ENCODE results near the gene SLC47A2. TPM values are rescaled to one million over a fixed set of nuclear protein-coding genes. Genes with fewer than 3 reads are reported as not detected.

Gene SLC47A2
- polyA plus RNA-seq, 1 donor from 2014 or later = not detected

- no peaks in the 10 kb centered on the region for H4K20me1 ChIP-seq (ENCODE audit: insufficient read depth)
- H2AFZ ChIP-seq (ENCODE audit: low read depth, low read length) = no peak overlapping the region
- no peaks in the 10 kb centered on the region for H3F3A ChIP-seq (ENCODE audit: insufficient read depth, low read length, poor library complexity, severe bottlenecking)
- H3K9me3 ChIP-seq (ENCODE audit: low read length) = no peaks in the 10 kb centered on the region
- TF ChIP-seq SMC3 (conservative IDR thresholded peaks at IDR 0.05; ENCODE audit: poor library complexity) (no peak), MXI1 (conservative IDR thresholded peaks at IDR 0.05; ENCODE audit: poor library complexity, severe bottlenecking) (no peak), EZH2 (IDR thresholded peaks at IDR 0.05; ENCODE audit: borderline replicate concordance, insufficient read depth, low read length, poor library complexity, severe bottlenecking) (no peak), CTCF (IDR thresholded peaks at IDR 0.05; ENCODE audit: poor library complexity, severe bottlenecking) (no peak), POLR2AphosphoS5 (IDR thresholded peaks at IDR 0.05) (no peak), EP300 (conservative IDR thresholded peaks at IDR 0.05; ENCODE audit: poor library complexity, severe bottlenecking) (no peak), TAF1 (IDR thresholded peaks at IDR 0.05; ENCODE audit: low read depth) (no peak), RAD21 (conservative IDR thresholded peaks at IDR 0.05) (no peak)
- TF ChIP-seq, protein P1, sequence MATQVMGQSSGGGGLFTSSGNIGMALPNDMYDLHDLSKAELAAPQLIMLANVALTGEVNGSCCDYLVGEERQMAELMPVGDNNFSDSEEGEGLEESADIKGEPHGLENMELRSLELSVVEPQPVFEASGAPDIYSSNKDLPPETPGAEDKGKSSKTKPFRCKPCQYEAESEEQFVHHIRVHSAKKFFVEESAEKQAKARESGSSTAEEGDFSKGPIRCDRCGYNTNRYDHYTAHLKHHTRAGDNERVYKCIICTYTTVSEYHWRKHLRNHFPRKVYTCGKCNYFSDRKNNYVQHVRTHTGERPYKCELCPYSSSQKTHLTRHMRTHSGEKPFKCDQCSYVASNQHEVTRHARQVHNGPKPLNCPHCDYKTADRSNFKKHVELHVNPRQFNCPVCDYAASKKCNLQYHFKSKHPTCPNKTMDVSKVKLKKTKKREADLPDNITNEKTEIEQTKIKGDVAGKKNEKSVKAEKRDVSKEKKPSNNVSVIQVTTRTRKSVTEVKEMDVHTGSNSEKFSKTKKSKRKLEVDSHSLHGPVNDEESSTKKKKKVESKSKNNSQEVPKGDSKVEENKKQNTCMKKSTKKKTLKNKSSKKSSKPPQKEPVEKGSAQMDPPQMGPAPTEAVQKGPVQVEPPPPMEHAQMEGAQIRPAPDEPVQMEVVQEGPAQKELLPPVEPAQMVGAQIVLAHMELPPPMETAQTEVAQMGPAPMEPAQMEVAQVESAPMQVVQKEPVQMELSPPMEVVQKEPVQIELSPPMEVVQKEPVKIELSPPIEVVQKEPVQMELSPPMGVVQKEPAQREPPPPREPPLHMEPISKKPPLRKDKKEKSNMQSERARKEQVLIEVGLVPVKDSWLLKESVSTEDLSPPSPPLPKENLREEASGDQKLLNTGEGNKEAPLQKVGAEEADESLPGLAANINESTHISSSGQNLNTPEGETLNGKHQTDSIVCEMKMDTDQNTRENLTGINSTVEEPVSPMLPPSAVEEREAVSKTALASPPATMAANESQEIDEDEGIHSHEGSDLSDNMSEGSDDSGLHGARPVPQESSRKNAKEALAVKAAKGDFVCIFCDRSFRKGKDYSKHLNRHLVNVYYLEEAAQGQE (IDR thresholded peaks at IDR 0.05; ENCODE audit: borderline replicate concordance) = no peak
- no peak overlapping the region for H3K4me2 ChIP-seq (ENCODE audit: low read length)
- H3K36me3 ChIP-seq (ENCODE audit: insufficient read depth, low read length) = no peaks in the 10 kb centered on the region
- no peaks in the 10 kb centered on the region for H3K27me3 ChIP-seq (ENCODE audit: insufficient read depth, low read depth, low read length)
- H3K9me2 ChIP-seq (ENCODE audit: insufficient read depth, low read length) = no peaks in the 10 kb centered on the region
- H3K27ac ChIP-seq (ENCODE audit: low read length) = no peak overlapping the region
- no peak overlapping the region for H3K4me3 ChIP-seq (ENCODE audit: low read length)
- no peak overlapping the region for H3K9ac ChIP-seq (ENCODE audit: low read length)
- no peaks in the 10 kb centered on the region for H3K79me2 ChIP-seq (replicated peaks; ENCODE audit: insufficient read depth, low read length)
These were observed 2.9 kb downstream of the SLC47A2 start for GRCh38 chr17:19713462-19713861.

DNA sequence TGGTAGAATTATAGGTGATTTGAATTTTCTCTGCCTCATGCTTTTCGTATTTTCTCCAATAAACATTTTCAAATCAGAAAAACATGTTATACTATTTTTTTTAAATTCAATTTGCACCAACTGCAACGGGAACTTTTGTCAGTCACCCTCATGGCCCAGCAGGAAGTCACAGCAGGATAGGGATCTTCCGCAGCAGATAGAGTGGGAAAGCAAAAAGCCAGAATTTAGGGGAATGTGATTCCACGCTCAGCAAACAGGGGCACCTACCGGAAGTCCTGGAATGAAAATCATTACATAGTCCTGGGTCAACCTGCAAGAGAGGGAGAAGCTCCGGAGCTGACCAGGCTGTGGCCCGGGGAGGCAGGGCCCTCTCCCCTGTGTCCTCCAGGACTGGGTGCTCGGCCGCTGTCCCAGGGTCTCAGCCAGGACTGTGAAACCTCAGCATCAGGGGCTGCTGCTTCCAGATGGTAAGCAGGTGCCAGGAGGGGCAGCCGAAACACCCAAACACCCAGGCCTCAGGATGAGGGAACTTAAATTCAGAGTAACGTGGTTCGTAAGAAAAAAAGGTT is 3.9 kb downstream of the SLC47A2 start:
- H4K20me1 ChIP-seq (ENCODE audit: insufficient read depth) = no peaks in the 10 kb centered on the region
- no peaks in the 10 kb centered on the region for H3K9me3 ChIP-seq (ENCODE audit: low read length)
- H3K4me2 ChIP-seq (ENCODE audit: low read length) = no peak overlapping the region
- no peaks in the 10 kb centered on the region for H3K79me2 ChIP-seq (replicated peaks; ENCODE audit: insufficient read depth, low read length)
- H3F3A ChIP-seq (ENCODE audit: insufficient read depth, low read length, poor library complexity, severe bottlenecking) = no peaks in the 10 kb centered on the region
- TF ChIP-seq EZH2 (IDR thresholded peaks at IDR 0.05; ENCODE audit: borderline replicate concordance, insufficient read depth, low read length, poor library complexity, severe bottlenecking) (no peak), RAD21 (conservative IDR thresholded peaks at IDR 0.05) (no peak), MXI1 (conservative IDR thresholded peaks at IDR 0.05; ENCODE audit: poor library complexity, severe bottlenecking) (no peak), POLR2AphosphoS5 (IDR thresholded peaks at IDR 0.05) (no peak), CTCF (IDR thresholded peaks at IDR 0.05; ENCODE audit: poor library complexity, severe bottlenecking) (no peak), EP300 (conservative IDR thresholded peaks at IDR 0.05; ENCODE audit: poor library complexity, severe bottlenecking) (no peak), TAF1 (IDR thresholded peaks at IDR 0.05; ENCODE audit: low read depth) (no peak), SMC3 (conservative IDR thresholded peaks at IDR 0.05; ENCODE audit: poor library complexity) (no peak)
- TF ChIP-seq, protein P1 (IDR thresholded peaks at IDR 0.05; ENCODE audit: borderline replicate concordance) = no peak
- H2AFZ ChIP-seq (ENCODE audit: low read depth, low read length) = no peak overlapping the region
- H3K4me3 ChIP-seq (ENCODE audit: low read length) = no peak overlapping the region
- no peak overlapping the region for H3K27ac ChIP-seq (ENCODE audit: low read length)
- no peaks in the 10 kb centered on the region for H3K36me3 ChIP-seq (ENCODE audit: insufficient read depth, low read length)
- no peak overlapping the region for H3K9ac ChIP-seq (ENCODE audit: low read length)
- H3K27me3 ChIP-seq (ENCODE audit: insufficient read depth, low read depth, low read length) = no peaks in the 10 kb centered on the region
- no peaks in the 10 kb centered on the region for H3K9me2 ChIP-seq (ENCODE audit: insufficient read depth, low read length)
